ENCODE results near the gene SP140. TPM values are rescaled to one million over a fixed set of nuclear protein-coding genes. Genes with fewer than 3 reads are reported as not detected.

SP140 gene
- total and polyA plus RNA-seq, 10 of the 15 experiments (the other 5 are each of a cell fraction or from before 2014, with no cell fraction given), result 61.7 to 164 (median 90.7) TPM

GRCh38 chr2:230322561-230323384 is 97.2 kb downstream of the SP140 start:
- no peak overlapping the region for H3K9ac ChIP-seq (ENCODE audit: control insufficient read depth, insufficient read depth, low read length)
- H4K20me1 ChIP-seq (ENCODE audit: control insufficient read depth, insufficient read depth), result no peaks in the 10 kb centered on the region
- BruUV-seq (replicated peaks), result no TSS peak
- intact Hi-C loops (cut with micrococcal nuclease; ENCODE audit: unreplicated experiment) (no loop called here), in situ Hi-C loops (cut with MboI) (no loop called here)
- ChIA-PET RAD21 (ENCODE audit: unreplicated experiment) (no interaction called here), POLR2A (interaction anchor here (0.6 kb wide), 1 partner anchor 20 kb away, joined by 3 read pairs; no protein-coding TSS in a partner anchor), SMC1A (ENCODE audit: uncharacterized antibody, unreplicated experiment) (interaction anchor here (0.8 to 1.1 kb wide), 4 partner anchors 82 to 125 kb away, joined by 3 to 4 read pairs (median 3); partner anchors contain the start of gene SP140), CTCF (interaction anchor here (1.2 kb wide), 1 partner anchor 475 kb away, joined by 3 read pairs; no protein-coding TSS in a partner anchor)
- no peaks in the 10 kb centered on the region for H3K36me3 ChIP-seq (ENCODE audit: control insufficient read depth in 2 of 2, insufficient read depth in 2 of 2, low read length in 1 of 2)
- ATAC-seq (no peak), FAIRE-seq (no peak), DNase-seq (ENCODE audit: low read depth, low spot score) (no peak)
- H3K9me3 ChIP-seq (replicated peaks; ENCODE audit: control insufficient read depth, insufficient read depth, low read length), result no peaks in the 10 kb centered on the region; the same call in 2 of the 3 replicates
- H3K4me3 ChIP-seq, result no peak overlapping the region
- no peaks in the 10 kb centered on the region for H3K27me3 ChIP-seq (replicated peaks in 1 of 2; ENCODE audit: control insufficient read depth in 2 of 2, insufficient read depth in 2 of 2, low read length in 1 of 2)
- TF ChIP-seq REST (IDR thresholded peaks at IDR 0.05; ENCODE audit: low read depth, low read length), result no peak
- TF ChIP-seq HDAC6 (IDR thresholded peaks at IDR 0.05; ENCODE audit: unreplicated experiment), result no peak
- no peak for TF ChIP-seq RAD21 (IDR thresholded peaks at IDR 0.05; ENCODE audit: insufficient read depth, low read depth, low read length)
- TF ChIP-seq STAT1 (conservative IDR thresholded peaks at IDR 0.05), result no peak
- H3K4me1 ChIP-seq (ENCODE audit: control insufficient read depth, insufficient read depth, low read length), result peaks cover 19% of the 10 kb centered on the region
- no peak overlapping the region for H3K27ac ChIP-seq (ENCODE audit: control insufficient read depth, insufficient read depth)
- 94% methylated on average over 12 of the region's 12 CpGs for WGBS (ENCODE audit: insufficient coverage, insufficient replicate concordance, low lambda C conversion rate, missing lambda C conversion rate)
- H2AFZ ChIP-seq (ENCODE audit: control insufficient read depth, low read depth, low read length), result no peak overlapping the region
- no peak overlapping the region for H3K4me2 ChIP-seq (ENCODE audit: control insufficient read depth, insufficient read depth)
- peaks cover 8% of the 10 kb centered on the region for H3K79me2 ChIP-seq (ENCODE audit: control insufficient read depth, insufficient read depth, low read length)

Measured in GM12878 (cell line).